Neutrophil (primary cell): ENCODE measurements around the gene SPATA32.

ENCODE experiments used
- H3K27ac ChIP-seq: fragments of 200-600 bp; sonication (generic); 2 replicates; pipeline ENCODE4 v1.5.1; 2016; ENCODE audit warnings: mild to moderate bottlenecking, moderate library complexity
- H3K27me3 ChIP-seq: fragments of 200-600 bp; sonication (generic); 2 replicates; pipeline ENCODE4 v1.6.0; 2016; ENCODE audit warnings: mild to moderate bottlenecking
- H3K36me3 ChIP-seq: fragments of 200-600 bp; sonication (generic); 2 replicates; pipeline ENCODE4 v1.5.1; 2017
- H3K4me1 ChIP-seq, 2 experiments: fragments of 200-600 bp in 1 of 2; sonication (generic) in 1 of 2; 1 replicate in 1 of 2; 2 replicates in 1 of 2; pipeline versions ENCODE4 v1.5.1 to v1.6.1; 2013 to 2016; ENCODE audit warnings: low read depth in 1 of 2, low read length in 1 of 2, mild to moderate bottlenecking in 1 of 2, moderate library complexity in 1 of 2; ENCODE audit not compliant: control insufficient read depth in 1 of 2, insufficient read depth in 1 of 2
- H3K4me3 ChIP-seq, 2 experiments: fragments of 200-600 bp in 1 of 2; sonication (generic) in 1 of 2; 1 replicate in 1 of 2; 2 replicates in 1 of 2; pipeline ENCODE4 v1.5.1; 2013 to 2016; ENCODE audit warnings: low read depth in 1 of 2, low read length in 1 of 2, mild to moderate bottlenecking in 1 of 2, moderate library complexity in 1 of 2
- H3K9me3 ChIP-seq: fragments of 200-600 bp; sonication (generic); 2 replicates; pipeline ENCODE4 v1.5.1; 2016
- CTCF ChIP-seq: fragments of 200-600 bp; sonication (generic); IDR thresholded peaks from 2 replicates; pipeline ENCODE4 v1.5.1; 2016; ENCODE audit warnings: antibody characterized with exemption

SPATA32 gene

GRCh38 chr17:45241328-45242028 lies 20.4 kb downstream of the SPATA32 start:
- H3K27ac ChIP-seq: no peak overlapping the region
- H3K4me3 ChIP-seq: no peak overlapping the region
- no peaks in the 10 kb centered on the region for H3K27me3 ChIP-seq
- no peak for TF ChIP-seq CTCF
- peaks cover 21 to 24% of the 10 kb centered on the region in 2 experiments for H3K4me1 ChIP-seq
- peaks cover 100% of the 10 kb centered on the region for H3K36me3 ChIP-seq
- peaks cover 27% of the 10 kb centered on the region for H3K9me3 ChIP-seq

GRCh38 chr17:45240905-45241327 lies 21.0 kb downstream of the SPATA32 start:
- Histone ChIP-seq H3K36me3 (peaks cover 100% of the 10 kb centered on the region), H3K4me1 (peaks cover 21 to 23% of the 10 kb centered on the region in 2 experiments)

GRCh38 chr17:45238155-45238774 lies 23.6 kb downstream of the SPATA32 start:
- Histone ChIP-seq H3K36me3 (peaks cover 99% of the 10 kb centered on the region), H3K9me3 (peaks cover 19% of the 10 kb centered on the region), H3K4me3 (no peak overlapping the region), H3K27ac (peak overlapping the region; percentile 99), H3K27me3 (no peaks in the 10 kb centered on the region), H3K4me1 (peaks cover 39 to 46% of the 10 kb centered on the region in 2 experiments)
- no peak for TF ChIP-seq CTCF

More at GRCh38 chr17:45240905-45241327, 21.0 kb downstream of the SPATA32 start:
- Histone ChIP-seq H3K9me3 (peaks cover 27% of the 10 kb centered on the region), H3K4me3 (no peak overlapping the region), H3K27ac (no peak overlapping the region), H3K27me3 (no peaks in the 10 kb centered on the region)
- no peak for TF ChIP-seq CTCF

GRCh38 chr17:45237686-45238085 lies 24.2 kb downstream of the SPATA32 start:
- Histone ChIP-seq H3K36me3 (peaks cover 99% of the 10 kb centered on the region), H3K27ac (peak overlapping the region; percentile 99)

GRCh38 chr17:45236282-45236606 lies 25.6 kb downstream of the SPATA32 start:
- H3K9me3 ChIP-seq: peaks cover 12% of the 10 kb centered on the region
- H3K27me3 ChIP-seq: no peaks in the 10 kb centered on the region
- H3K27ac ChIP-seq: peak overlapping the region; percentile 99
- peak overlapping the region in 1 of 2 experiments; percentile 57 for H3K4me3 ChIP-seq
- TF ChIP-seq CTCF: no peak
- peaks cover 59 to 66% of the 10 kb centered on the region in 2 experiments for H3K4me1 ChIP-seq
- H3K36me3 ChIP-seq: peaks cover 98% of the 10 kb centered on the region

More at GRCh38 chr17:45237686-45238085, 24.2 kb downstream of the SPATA32 start:
- H3K9me3 ChIP-seq: peaks cover 16% of the 10 kb centered on the region
- H3K4me3 ChIP-seq: no peak overlapping the region
- no peaks in the 10 kb centered on the region for H3K27me3 ChIP-seq
- TF ChIP-seq CTCF: no peak
- peaks cover 44 to 52% of the 10 kb centered on the region in 2 experiments for H3K4me1 ChIP-seq
